Spleen (tissue), 11 donors: ENCODE results near the gene MTMR3. TPM values are rescaled to one million over a fixed set of nuclear protein-coding genes. Genes with fewer than 3 reads are reported as not detected.

Experiments used
- DNase-seq: peaks from one replicate; pipeline ENCODE4 v3.0.0-alpha.2; 2020
- H3K27ac ChIP-seq, 8 donors: fragments of 200-600 bp; sonication (generic) in 7 of 8; 1 replicate in 4 of 8; 2 replicates in 4 of 8; pipeline versions ENCODE4 v1.5.0 to v1.8.0; 2016 to 2021; ENCODE audit warnings: inconsistent platforms in 4 of 8, mild to moderate bottlenecking in 4 of 8, moderate library complexity in 1 of 8
- H3K27me3 ChIP-seq, 7 donors: fragments of 200-600 bp; sonication (generic) in 6 of 7; replicated peaks in 1 of 7; 1 replicate in 4 of 7; 2 replicates in 3 of 7; pipeline versions ENCODE4 v1.5.0 to v1.8.0; 2016 to 2021; ENCODE audit warnings: inconsistent platforms in 3 of 7, mild to moderate bottlenecking in 1 of 7
- H3K36me3 ChIP-seq, 6 donors: fragments of 200-600 bp; sonication (generic) in 5 of 6; 1 replicate in 4 of 6; 2 replicates in 2 of 6; pipeline versions ENCODE4 v1.5.0 to v1.8.0; 2016 to 2021; ENCODE audit warnings: inconsistent platforms in 2 of 6
- H3K4me1 ChIP-seq, 6 donors: fragments of 200-600 bp; sonication (generic) in 5 of 6; 1 replicate in 3 of 6; 2 replicates in 3 of 6; pipeline versions ENCODE4 v1.5.0 to v1.8.0; 2016 to 2021; ENCODE audit warnings: inconsistent platforms in 3 of 6
- H3K4me3 ChIP-seq, 8 donors: fragments of 200-600 bp; sonication (generic) in 7 of 8; 1 replicate in 4 of 8; 2 replicates in 4 of 8; pipeline versions ENCODE4 v1.5.0 to v1.8.0; 2016 to 2021; ENCODE audit warnings: inconsistent platforms in 4 of 8, mild to moderate bottlenecking in 4 of 8, moderate library complexity in 2 of 8
- H3K9me3 ChIP-seq, 8 donors: fragments of 200-600 bp; sonication (generic) in 7 of 8; 1 replicate in 4 of 8; 2 replicates in 4 of 8; pipeline versions ENCODE4 v1.5.0 to v1.8.0; 2016 to 2021; ENCODE audit warnings: inconsistent platforms in 4 of 8
- CTCF ChIP-seq, 11 experiments: fragments of 200-600 bp in 7 of 11; fragments of 450-650 bp in 4 of 11; sonication (generic) in 4 of 11; IDR thresholded peaks in 8 of 11; conservative IDR thresholded peaks in 3 of 11; 1 replicate in 7 of 11; 2 replicates in 4 of 11; pipeline versions ENCODE4 v1.4.0 to v1.8.0; 2016 to 2021; ENCODE audit warnings: antibody characterized with exemption in 11 of 11, inconsistent platforms in 4 of 11, mild to moderate bottlenecking in 1 of 11
- POLR2A ChIP-seq, 3 donors: fragments of 450-650 bp; IDR thresholded peaks; one replicate each; pipeline ENCODE4 v1.5.1; 2017; ENCODE audit warnings: antibody characterized with exemption in 3 of 3, mild to moderate bottlenecking in 1 of 3
- POLR2AphosphoS5 ChIP-seq, 3 donors: sonication (generic); formaldehyde crosslinking; IDR thresholded peaks; one replicate each; pipeline ENCODE4 v1.5.1; 2017; ENCODE audit warnings: antibody characterized with exemption in 3 of 3
- WGBS, 5 donors: extraction: QIAGEN DNeasy Blood & Tissue Kit in 3 of 5; methylation state at CpG; one replicate each; pipeline versions ENCODE4 v1.1.5 to v1.1.7; 2013 to 2018; 5-methylcytosine and 5-hydroxymethylcytosine counted together
- intact Hi-C: fragments of 100-400 bp; cut with DNase I; formaldehyde crosslinking; loops from one replicate; pipeline ENCODE4 v1.15.0; 2023; ENCODE audit warnings: low total_unique reads
- polyA plus RNA-seq, 3 donors: library from polyadenylated mRNA; stranded (reverse); fragments of 200-250 nt; gene quantifications; one replicate each; pipeline ENCODE4 v1.2.1, GENCODE V29; 2013
- total RNA-seq, 7 donors: library from RNA; depleted of rRNA in 3 of 7; stranded (reverse); fragments of >200 nt in 3 of 7; fragmentation: NEBNext Ultra II Directional in 4 of 7; extraction: Animal tissue kit (Norgen Biotek cat#: 25700) in 4 of 7; gene quantifications; one replicate each; pipeline versions ENCODE4 v1.1.0 to v1.2.1, GENCODE V29; 2016 to 2021
- donor health status: healthy with polysubstance abuse.
- donor health status: DM: no; HTN: no; CAD: no; lungs with moderate emphysema.
- donor health status: DM: no; HTN: no; CAD: no.
- donor health status: Bipolar disorder and iron deficiency.
- donor health status: healthy.
- donor health status: DM: no; HTN: no; CAD: no.
- donor health status: DM: yes; HTN: yes; CAD: no.

MTMR3 gene
- total and polyA plus RNA-seq, 10 donors, result 5.3 to 137 (median 76.2) TPM

GRCh38 chr22:29948385-29948769 lies 65.4 kb downstream of the MTMR3 start:
- WGBS, 5 donors, result 78 to 89% (median 83%) methylated on average over 1 of the region's 1 CpG
- no peaks in the 10 kb centered on the region for H3K9me3 ChIP-seq
- peaks cover 16 to 95% (median 59%) of the 10 kb centered on the region in 6 donors for H3K4me1 ChIP-seq
- TF ChIP-seq CTCF (IDR thresholded peaks at IDR 0.05 in 8 of 11, conservative IDR thresholded peaks at IDR 0.05 in 3 of 11), result no peak
- DNase-seq, result no peak
- no peak overlapping the region for H3K4me3 ChIP-seq
- H3K27ac ChIP-seq, result no peak overlapping the region
- intact Hi-C loops, result no loop called here
- no peaks in the 10 kb centered on the region for H3K27me3 ChIP-seq
- H3K36me3 ChIP-seq, result no peaks in the 10 kb centered on the region

GRCh38 chr22:29949872-29950271 lies 66.9 kb downstream of the MTMR3 start:
- intact Hi-C loops, result no loop called here
- Histone ChIP-seq H3K27me3 (no peaks in the 10 kb centered on the region), H3K9me3 (no peaks in the 10 kb centered on the region), H3K4me3 (no peak overlapping the region), H3K27ac (no peak overlapping the region), H3K4me1 (peaks cover 16 to 89% (median 47%) of the 10 kb centered on the region in 6 donors), H3K36me3 (no peaks in the 10 kb centered on the region)
- no peak for DNase-seq
- WGBS, 5 donors, result 70 to 77% (median 74%) methylated on average over 3 of the region's 3 CpGs
- TF ChIP-seq POLR2AphosphoS5 (IDR thresholded peaks at IDR 0.05), result no peak
- no peak for TF ChIP-seq POLR2A (IDR thresholded peaks at IDR 0.05)
- TF ChIP-seq CTCF (IDR thresholded peaks at IDR 0.05 in 8 of 11, conservative IDR thresholded peaks at IDR 0.05 in 3 of 11), result no peak

GRCh38 chr22:29951791-29952413 lies 68.9 kb downstream of the MTMR3 start:
- no peaks in the 10 kb centered on the region for H3K27me3 ChIP-seq
- no peak overlapping the region for H3K27ac ChIP-seq
- DNase-seq, result no peak
- peaks cover 9 to 82% (median 35%) of the 10 kb centered on the region in 6 donors for H3K4me1 ChIP-seq
- H3K4me3 ChIP-seq, result no peak overlapping the region
- intact Hi-C loops, result no loop called here
- H3K9me3 ChIP-seq, result no peaks in the 10 kb centered on the region
- no peaks in the 10 kb centered on the region for H3K36me3 ChIP-seq
- TF ChIP-seq POLR2AphosphoS5 (IDR thresholded peaks at IDR 0.05) (no peak), POLR2A (IDR thresholded peaks at IDR 0.05) (no peak), CTCF (IDR thresholded peaks at IDR 0.05 in 8 of 11, conservative IDR thresholded peaks at IDR 0.05 in 3 of 11) (no peak)
- 70 to 84% (median 78%) methylated on average over 8 of the region's 8 CpGs for WGBS, 5 donors

GRCh38 chr22:29954203-29954855 lies 71.4 kb downstream of the MTMR3 start:
- WGBS, 5 donors, result 94 to 97% (median 96%) methylated on average over 9 of the region's 9 CpGs
- H3K27me3 ChIP-seq, result no peaks in the 10 kb centered on the region
- peaks cover 3 to 60% (median 28%) of the 10 kb centered on the region in 6 donors for H3K4me1 ChIP-seq
- no peak overlapping the region for H3K4me3 ChIP-seq
- H3K27ac ChIP-seq, result no peak overlapping the region
- TF ChIP-seq POLR2A (IDR thresholded peaks at IDR 0.05) (no peak), CTCF (IDR thresholded peaks at IDR 0.05 in 8 of 11, conservative IDR thresholded peaks at IDR 0.05 in 3 of 11) (no peak), POLR2AphosphoS5 (IDR thresholded peaks at IDR 0.05) (no peak)
- H3K9me3 ChIP-seq, result no peaks in the 10 kb centered on the region
- H3K36me3 ChIP-seq, result peaks cover 0 to 17% (median 3%) of the 10 kb centered on the region in 6 donors
- intact Hi-C loops, result no loop called here
- DNase-seq, result no peak
